GM21737 (cell line): Measurements from ENCODE around the gene AGPAT3.
"Not testable (repeated sequence)": the region's sequence is repeated elsewhere in the genome, so short reads cannot be mapped to it uniquely, and the experiment has no call there.

Source experiments
- ATAC-seq: cut with Tn5 transposase; IDR thresholded peaks from one replicate; pipeline ENCODE4 v1.9.1; 2021; ENCODE audit warnings: mild to moderate bottlenecking, moderate library complexity; ENCODE audit not compliant: unreplicated experiment

The AGPAT3 gene

GRCh38 chr21:43834146-43834905 is 30.7 kb upstream of the AGPAT3 start:
- ATAC-seq, result no peak

DNA sequence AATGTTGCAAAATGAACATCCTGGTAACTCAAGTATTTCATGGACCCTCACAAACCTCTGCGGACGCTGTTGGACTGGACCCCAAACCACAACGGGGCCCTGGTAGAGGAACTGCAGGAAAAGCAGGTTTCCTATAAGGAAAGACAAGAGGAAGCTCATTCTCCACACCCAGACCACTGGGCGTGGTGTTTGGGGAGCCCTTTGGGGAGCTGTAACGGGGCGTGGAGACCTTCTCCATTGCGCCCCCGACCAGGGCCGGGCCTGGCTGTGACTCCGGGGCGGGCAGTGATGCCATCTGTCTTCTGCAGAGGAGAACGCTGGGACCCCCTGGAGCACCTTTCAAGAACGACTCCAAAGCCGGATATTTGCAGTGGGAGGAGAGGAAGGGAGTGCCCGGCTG is 30.0 kb upstream of the AGPAT3 start:
- ATAC-seq, result no peak

GRCh38 chr21:43835861-43836260 is 29.2 kb upstream of the AGPAT3 start:
- ATAC-seq, result no peak

GRCh38 chr21:43836616-43837015 is 28.4 kb upstream of the AGPAT3 start:
- no peak for ATAC-seq

GRCh38 chr21:43840259-43840658 is 24.8 kb upstream of the AGPAT3 start:
- ATAC-seq, result no peak

DNA sequence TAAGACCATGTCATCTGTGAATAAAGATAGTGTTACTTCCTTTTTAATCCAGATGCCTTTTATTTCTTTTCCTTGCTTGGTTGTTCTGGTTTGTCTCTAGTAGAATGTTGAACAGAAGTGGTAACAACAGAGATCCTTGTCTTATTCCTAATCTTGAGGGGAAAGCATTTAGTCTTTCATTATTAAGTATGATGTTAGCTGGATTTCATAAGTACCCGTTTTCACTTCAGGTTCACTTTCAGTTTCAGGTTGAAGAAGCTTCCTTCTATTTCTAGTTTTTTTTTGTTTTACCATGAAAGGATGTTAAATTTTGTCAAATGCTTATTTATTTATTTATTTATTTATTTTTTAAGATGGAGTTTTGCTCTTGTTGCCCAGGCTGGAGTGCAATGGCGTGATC is 22.3 kb upstream of the AGPAT3 start:
- ATAC-seq, result no peak

DNA sequence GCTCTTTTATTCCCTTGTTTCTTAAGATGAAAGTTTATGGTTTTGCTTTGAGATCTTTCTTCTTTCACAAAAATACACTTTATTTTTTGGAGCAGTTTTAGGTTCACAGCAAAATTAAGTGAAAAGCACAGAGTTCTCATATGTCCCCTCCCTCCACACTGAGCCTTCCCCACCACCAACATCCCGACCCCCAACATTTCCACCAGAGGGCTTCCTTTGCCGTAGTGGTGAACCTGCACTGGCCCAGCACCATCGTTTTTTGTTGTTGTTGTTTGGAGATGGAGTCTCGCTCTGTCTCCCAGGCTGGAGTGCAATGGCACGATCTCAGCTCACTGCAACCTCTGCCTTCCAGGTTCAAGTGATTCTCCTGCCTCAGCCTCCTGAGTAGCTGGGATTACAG is 20.1 kb upstream of the AGPAT3 start:
- ATAC-seq, result not testable (repeated sequence)

GRCh38 chr21:43845386-43845785 is 19.6 kb upstream of the AGPAT3 start:
- ATAC-seq, result no peak

- ATAC-seq, result no peak
These were observed 18.6 kb upstream of the AGPAT3 start for GRCh38 chr21:43846430-43846829.

DNA sequence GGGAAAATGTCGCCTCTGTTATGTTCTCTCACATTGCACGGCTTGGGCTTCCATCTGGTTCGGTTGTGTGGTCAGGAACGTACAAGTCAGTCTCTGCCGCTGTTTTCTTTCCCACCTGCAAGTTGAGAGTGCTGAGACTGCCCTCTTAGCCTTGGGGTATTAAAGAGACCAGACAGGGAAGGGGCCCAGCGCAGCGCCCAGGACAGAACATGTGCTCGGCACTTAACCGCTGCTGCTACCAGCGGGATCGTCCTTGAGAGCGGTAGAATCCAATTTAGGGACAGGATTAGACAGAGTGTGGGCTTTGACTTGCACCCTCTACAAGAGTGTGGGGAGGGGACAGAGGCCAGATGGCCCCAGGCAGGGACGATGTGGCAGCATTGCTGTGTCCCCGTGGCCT is 17.7 kb upstream of the AGPAT3 start:
- no peak for ATAC-seq

- no peak for ATAC-seq
These were observed 16.3 kb upstream of the AGPAT3 start for GRCh38 chr21:43848771-43849170.

GRCh38 chr21:43849532-43850299 is 15.3 kb upstream of the AGPAT3 start:
- ATAC-seq, result no peak

GRCh38 chr21:43850728-43851295 is 14.2 kb upstream of the AGPAT3 start:
- no peak for ATAC-seq

GRCh38 chr21:43851593-43851992 is 13.4 kb upstream of the AGPAT3 start:
- ATAC-seq, result no peak

DNA sequence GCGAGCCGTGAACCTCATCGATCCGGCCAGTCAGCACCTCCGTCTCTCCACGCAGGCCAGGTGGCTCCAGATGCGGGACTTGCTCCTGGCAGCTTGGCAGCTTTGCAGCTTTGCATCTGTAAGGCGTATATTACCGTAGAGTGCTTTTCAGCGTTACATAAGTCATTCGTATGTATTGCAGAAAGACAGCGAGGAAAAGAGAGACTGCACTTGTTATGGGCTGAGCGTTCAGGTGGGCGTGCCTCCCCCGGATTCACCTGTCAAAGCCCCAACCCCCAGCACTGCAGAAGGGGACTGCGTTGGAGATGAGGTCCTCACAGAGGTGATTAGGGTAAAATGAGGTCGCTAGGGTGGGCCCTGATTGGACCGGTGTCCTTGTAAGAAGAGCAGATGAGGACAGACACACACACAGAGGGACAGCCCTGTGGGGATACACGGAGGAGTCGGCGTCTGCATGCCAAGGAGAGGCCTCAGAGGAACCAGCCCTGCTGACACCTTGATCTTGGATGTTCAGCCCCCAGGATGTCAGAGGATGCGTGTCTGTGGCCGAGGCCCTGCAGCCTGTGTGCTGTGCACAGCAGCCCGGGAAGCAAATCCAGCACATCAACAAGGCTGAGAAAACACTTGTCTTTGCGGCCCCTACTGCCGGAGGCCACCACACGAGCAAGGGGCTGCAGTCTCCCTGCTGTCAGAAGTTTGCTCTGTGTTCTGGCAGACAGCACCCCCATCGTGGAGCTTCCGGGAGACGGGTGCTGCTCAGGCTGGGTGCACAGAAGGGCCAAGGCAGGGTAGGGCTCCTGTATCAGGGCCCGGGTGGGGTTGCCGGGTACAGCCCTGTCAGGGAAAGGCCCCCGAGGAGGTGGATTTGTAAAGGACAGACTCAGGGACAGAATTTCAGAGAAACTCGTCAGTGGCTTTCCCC is 10.9 kb upstream of the AGPAT3 start:
- peak; percentile 19 for ATAC-seq

DNA sequence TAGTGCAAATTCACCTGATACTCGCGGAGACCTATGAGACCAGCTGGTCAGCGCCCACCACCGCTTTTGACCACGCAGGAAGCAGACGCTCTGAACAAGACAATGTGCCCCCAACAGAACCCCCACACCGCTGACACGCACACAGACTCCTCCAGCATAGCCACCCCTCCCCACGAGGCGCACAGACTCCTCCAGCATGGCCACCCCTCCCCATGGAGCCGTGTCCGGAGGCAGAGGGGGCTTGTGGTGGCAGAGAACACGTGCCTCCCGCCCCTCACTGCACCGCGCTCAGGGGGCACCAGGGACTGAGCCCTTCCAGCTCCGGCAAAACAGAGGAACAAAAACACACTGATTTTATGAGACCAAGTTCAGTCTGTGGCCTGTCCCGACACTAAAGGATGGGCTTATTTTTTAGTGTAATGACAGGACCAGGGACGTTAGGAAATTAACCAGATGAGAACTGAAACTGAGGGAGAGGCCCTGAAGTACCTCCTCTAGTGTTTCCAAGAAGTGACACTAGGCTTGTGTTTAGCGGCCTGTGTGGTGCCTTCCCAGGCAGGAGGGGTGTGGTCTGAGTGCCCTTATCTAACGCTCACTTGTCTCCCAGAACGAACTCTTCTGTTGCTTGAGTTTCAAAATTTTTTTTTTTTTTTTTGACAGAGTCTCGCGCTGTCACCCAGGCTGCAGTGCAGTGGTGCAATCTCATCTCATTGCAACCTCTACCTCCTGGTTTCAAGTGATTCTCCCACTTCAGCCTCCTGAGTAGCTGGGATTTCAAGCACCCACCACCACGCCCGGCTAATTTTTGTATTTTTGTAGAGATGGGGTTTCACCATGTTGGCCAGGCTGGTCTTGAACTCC is 10.0 kb upstream of the AGPAT3 start:
- ATAC-seq, result peak; percentile 65

GRCh38 chr21:43855955-43856354 is 9.1 kb upstream of the AGPAT3 start:
- no peak for ATAC-seq

DNA sequence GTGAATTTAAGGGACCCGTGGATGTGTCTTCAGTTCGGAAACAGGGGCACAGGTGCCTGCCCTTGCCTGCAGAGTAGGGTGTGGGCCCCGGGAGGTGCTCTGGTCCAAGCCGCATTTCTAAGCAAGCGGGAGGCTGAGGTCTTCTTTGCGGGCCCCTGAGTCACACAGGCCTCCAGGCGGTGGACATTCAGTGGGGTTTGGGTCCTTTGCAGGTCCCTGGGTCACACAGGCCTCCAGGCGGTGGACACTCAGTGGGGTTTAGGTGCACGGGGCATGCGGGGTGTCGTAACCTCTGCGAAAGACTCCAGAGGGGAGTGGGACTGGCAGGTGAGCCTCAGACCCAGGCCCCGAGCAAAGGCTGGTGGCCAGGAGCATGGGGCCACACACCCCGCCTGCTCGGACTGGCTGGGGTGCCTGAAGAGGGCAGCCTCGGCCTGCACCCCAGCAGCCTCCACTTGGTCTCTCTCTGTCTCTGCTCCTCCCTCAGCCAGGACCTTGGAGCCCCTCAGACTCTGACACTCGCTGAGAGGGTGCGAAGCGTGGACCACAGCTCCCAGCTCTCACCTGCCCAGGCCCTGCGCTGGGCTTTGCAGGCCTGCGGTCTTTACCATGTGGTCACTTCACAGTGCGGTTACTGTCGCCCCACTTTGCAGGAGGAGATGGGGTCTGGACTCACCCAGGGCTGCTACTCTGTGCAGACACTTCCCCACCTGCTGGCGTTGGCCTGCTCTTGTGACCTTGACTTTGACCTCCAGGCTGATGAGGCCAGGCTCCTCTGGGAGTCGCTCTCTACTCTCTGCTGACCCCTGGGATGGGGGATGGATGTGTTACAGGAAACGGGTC is 6.0 kb upstream of the AGPAT3 start:
- no peak for ATAC-seq

GRCh38 chr21:43859747-43860214 is 5.2 kb upstream of the AGPAT3 start:
- ATAC-seq, result no peak
